Measurements from ENCODE around the gene SERP2. TPM values are rescaled to one million over a fixed set of nuclear protein-coding genes. Genes with fewer than 3 reads are reported as not detected.

Gene SERP2
- polyA plus RNA-seq, 3 donors from 2014 or later, result 3.9 to 8.1 (median 4.3) TPM

DNA sequence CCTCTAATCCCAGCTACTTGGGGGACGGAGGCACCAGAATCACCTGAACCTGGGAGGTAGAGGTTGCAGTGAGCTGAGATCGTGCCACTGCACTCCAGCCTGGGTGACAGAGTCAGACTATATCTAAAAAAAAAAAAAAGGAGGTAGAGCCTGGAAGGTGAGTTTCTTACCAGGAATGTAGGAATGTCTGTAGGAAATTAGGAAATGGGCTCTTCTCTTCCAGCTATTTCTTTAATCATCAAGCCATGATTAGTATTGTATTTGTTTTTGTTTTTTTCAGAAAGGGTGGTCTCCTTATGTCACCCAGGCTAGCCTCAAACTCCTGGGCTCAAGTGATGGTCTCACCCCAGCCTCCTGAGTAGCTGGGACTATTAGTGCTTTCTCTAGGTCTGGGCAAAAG is 26.3 kb upstream of the SERP2 start:
- no peak overlapping the region for H3K27ac Mint-ChIP-seq
- peaks cover 13 to 23% of the 10 kb centered on the region in 2 donors for H3K4me1 Mint-ChIP-seq
- no peak overlapping the region for H3K4me3 Mint-ChIP-seq
- H3K36me3 Mint-ChIP-seq, result no peaks in the 10 kb centered on the region
- no peaks in the 10 kb centered on the region for H3K9me3 Mint-ChIP-seq
- no peak for DNase-seq
- H3K27me3 Mint-ChIP-seq (ENCODE audit: low read depth in 3 of 3), result peaks cover 0 to 2% (median 0%) of the 10 kb centered on the region in 3 donors

DNA sequence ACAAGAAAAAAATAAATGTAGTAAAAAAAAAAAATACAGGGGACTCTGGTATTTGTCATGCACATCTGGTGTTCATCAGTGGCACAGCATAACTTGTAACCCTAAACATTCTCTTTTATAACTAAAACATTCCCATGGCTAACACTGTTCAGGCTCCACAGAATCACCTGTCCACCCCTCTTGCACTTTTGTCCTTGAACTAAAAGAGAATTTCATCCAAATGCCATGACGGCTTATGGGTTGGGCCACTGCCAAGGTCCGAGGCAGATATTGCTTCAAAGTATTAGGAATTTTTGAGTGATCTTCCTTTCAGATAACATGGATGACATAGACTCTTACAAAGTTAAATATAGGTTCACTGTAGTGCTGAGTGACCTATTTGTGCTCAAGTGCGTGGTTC is 25.7 kb upstream of the SERP2 start:
- no peak for DNase-seq
- H3K4me3 Mint-ChIP-seq, result no peak overlapping the region
- no peaks in the 10 kb centered on the region for H3K36me3 Mint-ChIP-seq
- no peaks in the 10 kb centered on the region for H3K9me3 Mint-ChIP-seq
- H3K27me3 Mint-ChIP-seq (ENCODE audit: low read depth in 3 of 3), result peaks cover 3 to 4% (median 4%) of the 10 kb centered on the region in 3 donors
- H3K27ac Mint-ChIP-seq, result no peak overlapping the region
- peaks cover 19 to 29% of the 10 kb centered on the region in 2 donors for H3K4me1 Mint-ChIP-seq

DNA sequence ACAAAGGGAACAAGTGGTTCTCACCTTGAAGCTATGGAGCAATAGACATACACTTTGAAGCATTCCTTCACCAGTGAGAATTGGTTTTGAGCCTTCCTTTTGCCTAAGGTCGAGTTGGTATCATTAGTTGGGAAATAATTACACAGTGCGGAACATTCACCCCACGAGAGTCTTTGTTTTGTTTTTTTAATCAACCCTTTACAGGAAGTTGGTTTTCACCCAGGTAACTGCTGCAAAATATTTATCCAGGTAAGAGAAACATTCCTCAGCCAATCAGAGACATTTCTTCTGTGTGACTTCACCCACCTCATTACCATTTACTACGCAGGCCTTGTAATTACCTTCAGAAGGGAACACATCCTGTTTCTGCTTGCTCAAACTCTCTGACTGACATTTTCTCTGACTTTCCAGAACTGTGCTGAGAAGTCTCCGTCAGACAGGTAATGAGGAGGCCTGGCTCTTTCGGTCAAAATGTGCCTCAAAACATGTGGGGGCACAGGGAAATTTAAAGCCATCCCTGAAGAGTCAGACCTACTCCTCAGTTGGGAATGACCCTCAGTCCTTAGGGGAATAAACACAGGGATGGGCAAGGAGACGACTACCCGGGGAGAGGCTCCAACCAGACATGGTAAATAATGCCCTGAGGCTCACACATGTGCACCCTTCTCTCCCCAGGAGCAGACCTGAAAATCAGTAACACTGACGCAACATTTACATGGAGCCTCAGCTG is 22.7 kb upstream of the SERP2 start:
- peak overlapping the region in 5 of 6 donors; percentile 68 to 98 (median 90) for H3K27ac Mint-ChIP-seq
- peak overlapping the region in 1 of 5 donors; percentile 52 for H3K4me3 Mint-ChIP-seq
- H3K36me3 Mint-ChIP-seq, result no peaks in the 10 kb centered on the region
- DNase-seq, result no peak
- no peaks in the 10 kb centered on the region for H3K9me3 Mint-ChIP-seq
- H3K27me3 Mint-ChIP-seq (ENCODE audit: low read depth in 3 of 3), result peaks cover 5 to 7% (median 6%) of the 10 kb centered on the region in 3 donors
- H3K4me1 Mint-ChIP-seq, result peaks cover 32 to 45% of the 10 kb centered on the region in 2 donors

DNA sequence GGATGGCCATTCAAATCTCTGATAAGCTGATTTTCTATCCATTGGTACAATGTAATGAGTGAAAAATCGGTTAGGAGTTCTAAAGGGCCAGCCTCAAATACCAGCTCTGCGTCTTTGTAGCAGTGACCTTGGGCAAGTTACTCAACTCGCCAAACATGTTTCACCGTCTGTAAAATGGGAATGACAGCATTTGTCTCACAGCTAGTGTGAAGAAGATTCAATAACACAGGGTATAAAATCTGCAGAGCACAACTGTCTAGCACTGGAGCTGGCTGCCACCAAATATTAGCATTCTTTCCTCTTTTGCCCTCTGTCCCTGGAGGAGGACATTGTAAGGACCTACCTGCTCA is 22.1 kb upstream of the SERP2 start:
- no peak for DNase-seq
- H3K4me3 Mint-ChIP-seq, result peak overlapping the region in 2 of 5 donors; percentile 72 to 83
- H3K9me3 Mint-ChIP-seq, result no peaks in the 10 kb centered on the region
- no peaks in the 10 kb centered on the region for H3K36me3 Mint-ChIP-seq
- H3K27me3 Mint-ChIP-seq (ENCODE audit: low read depth in 3 of 3), result peaks cover 5 to 9% (median 6%) of the 10 kb centered on the region in 3 donors
- peaks cover 32 to 45% of the 10 kb centered on the region in 2 donors for H3K4me1 Mint-ChIP-seq
- peak overlapping the region; percentile 60 to 98 (median 86) for H3K27ac Mint-ChIP-seq

DNA sequence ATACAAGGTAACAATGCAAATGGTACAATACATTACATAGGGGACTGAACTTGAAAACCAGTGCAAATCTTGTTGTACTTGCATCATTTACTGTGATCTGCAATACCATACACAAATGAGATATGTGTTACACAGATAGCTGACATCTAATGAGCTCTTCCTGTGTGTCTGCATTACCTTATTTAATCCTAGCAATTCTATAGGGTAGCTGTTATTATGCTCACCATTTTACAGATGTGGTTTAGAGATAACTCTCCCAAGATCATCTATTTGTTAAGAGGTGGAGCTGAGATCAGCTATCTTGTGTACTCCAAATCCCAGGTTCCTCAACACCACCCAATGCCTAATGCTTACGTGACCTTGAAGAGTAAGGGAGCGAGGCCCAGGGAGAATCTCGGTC is 21.4 kb upstream of the SERP2 start:
- H3K4me1 Mint-ChIP-seq, result peaks cover 32 to 45% of the 10 kb centered on the region in 2 donors
- H3K9me3 Mint-ChIP-seq, result no peaks in the 10 kb centered on the region
- DNase-seq, result peak in 1 of 3 donors; percentile 52
- peak overlapping the region; percentile 79 to 98 (median 86) for H3K27ac Mint-ChIP-seq
- H3K27me3 Mint-ChIP-seq (ENCODE audit: low read depth in 3 of 3), result peaks cover 6 to 9% (median 9%) of the 10 kb centered on the region in 3 donors
- H3K4me3 Mint-ChIP-seq, result peak overlapping the region; percentile 46 to 83 (median 72)
- H3K36me3 Mint-ChIP-seq, result no peaks in the 10 kb centered on the region

DNA sequence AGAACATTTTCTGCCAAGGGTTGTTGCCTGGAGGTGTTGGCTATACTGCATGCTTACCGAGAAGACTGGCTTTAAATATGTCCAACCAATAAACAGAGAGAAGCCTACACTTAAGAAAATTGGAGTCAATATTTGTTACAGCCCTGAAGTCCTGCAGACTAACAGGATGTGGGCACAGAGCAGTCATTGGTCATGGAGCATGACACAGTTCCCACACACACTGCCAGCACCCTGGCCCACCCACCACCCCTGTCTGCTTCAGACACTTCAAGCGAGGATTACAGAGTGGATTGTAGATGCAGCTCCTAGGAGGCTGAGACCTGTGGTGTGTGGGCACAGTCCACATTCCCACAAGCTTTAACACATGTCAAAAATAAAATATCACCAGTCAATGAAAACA is 21.0 kb upstream of the SERP2 start:
- peak overlapping the region; percentile 79 to 98 (median 86) for H3K27ac Mint-ChIP-seq
- peaks cover 32 to 45% of the 10 kb centered on the region in 2 donors for H3K4me1 Mint-ChIP-seq
- DNase-seq, result peak; percentile 68 to 78 (median 75)
- H3K27me3 Mint-ChIP-seq (ENCODE audit: low read depth in 3 of 3), result peaks cover 6 to 9% (median 9%) of the 10 kb centered on the region in 3 donors
- H3K36me3 Mint-ChIP-seq, result no peaks in the 10 kb centered on the region
- H3K9me3 Mint-ChIP-seq, result no peaks in the 10 kb centered on the region
- H3K4me3 Mint-ChIP-seq, result peak overlapping the region; percentile 46 to 83 (median 72)

DNA sequence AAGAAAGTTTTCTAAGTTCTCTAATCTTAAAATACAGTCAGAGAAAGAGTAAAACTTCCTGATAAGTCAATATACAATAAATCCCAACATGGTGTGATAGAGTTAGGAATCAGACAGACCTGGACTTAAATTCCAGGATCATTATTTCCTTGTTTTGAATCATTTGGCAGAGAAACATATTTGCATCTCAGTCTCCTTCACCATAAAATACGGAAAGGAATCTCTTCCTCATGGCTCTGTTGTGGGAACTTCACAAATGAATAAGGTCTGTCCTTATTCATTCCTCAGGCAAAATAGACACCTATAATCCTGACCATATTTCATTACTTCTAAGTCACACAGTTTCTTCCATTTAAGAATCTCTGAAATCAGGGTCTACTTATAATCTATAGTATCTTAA is 19.3 kb upstream of the SERP2 start:
- H3K27me3 Mint-ChIP-seq (ENCODE audit: low read depth in 3 of 3), result peaks cover 6 to 11% (median 9%) of the 10 kb centered on the region in 3 donors
- H3K36me3 Mint-ChIP-seq, result no peaks in the 10 kb centered on the region
- no peak for DNase-seq
- H3K4me3 Mint-ChIP-seq, result no peak overlapping the region
- no peaks in the 10 kb centered on the region for H3K9me3 Mint-ChIP-seq
- peak overlapping the region in 2 of 6 donors; percentile 51 to 82 for H3K27ac Mint-ChIP-seq
- H3K4me1 Mint-ChIP-seq, result peaks cover 32 to 45% of the 10 kb centered on the region in 2 donors

DNA sequence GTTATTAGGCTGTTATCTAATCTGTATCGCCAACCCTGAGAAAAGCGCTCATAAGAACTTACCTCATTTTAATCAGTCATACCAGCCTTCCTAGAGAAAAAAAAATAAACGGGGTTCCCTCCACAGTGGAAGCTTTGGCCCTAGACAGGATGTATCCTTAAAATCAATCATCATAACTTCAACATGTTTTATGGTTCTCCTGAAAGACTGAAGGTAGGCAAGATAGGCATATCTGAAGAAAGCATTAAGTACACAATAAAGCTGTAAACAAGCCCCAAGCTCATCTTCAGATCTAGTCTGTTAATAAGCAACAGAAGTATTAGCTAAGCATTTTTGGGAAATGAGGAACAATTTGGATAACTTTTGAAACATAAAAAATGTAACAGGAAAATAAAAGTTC is 18.7 kb upstream of the SERP2 start:
- peaks cover 6 to 11% (median 9%) of the 10 kb centered on the region in 3 donors for H3K27me3 Mint-ChIP-seq (ENCODE audit: low read depth in 3 of 3)
- H3K4me3 Mint-ChIP-seq, result no peak overlapping the region
- peaks cover 32 to 45% of the 10 kb centered on the region in 2 donors for H3K4me1 Mint-ChIP-seq
- H3K27ac Mint-ChIP-seq, result peak overlapping the region in 1 of 6 donors; percentile 82
- DNase-seq, result no peak
- H3K9me3 Mint-ChIP-seq, result no peaks in the 10 kb centered on the region
- no peaks in the 10 kb centered on the region for H3K36me3 Mint-ChIP-seq

DNA sequence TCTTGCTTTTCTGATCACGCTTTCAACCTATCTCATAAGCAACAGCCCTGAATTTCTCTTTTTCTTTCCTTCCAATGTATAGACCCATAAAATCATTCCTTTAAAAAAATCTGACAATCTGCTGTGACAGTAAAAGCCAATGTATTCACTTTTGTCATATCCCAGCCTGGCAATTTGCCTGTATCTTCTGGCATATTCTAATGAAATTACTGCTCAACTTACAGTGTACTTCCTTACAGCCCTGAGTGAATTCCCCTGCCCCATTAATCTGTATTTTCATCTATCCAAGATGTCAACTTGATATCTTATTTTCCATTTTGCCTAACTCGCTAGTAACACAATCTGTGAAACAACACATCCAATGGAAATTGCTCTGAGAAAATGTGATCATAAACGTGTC is 18.0 kb upstream of the SERP2 start:
- Mint-ChIP-seq H3K27me3 (ENCODE audit: low read depth in 3 of 3) (peaks cover 6 to 11% (median 9%) of the 10 kb centered on the region in 3 donors), H3K9me3 (no peaks in the 10 kb centered on the region), H3K36me3 (no peaks in the 10 kb centered on the region), H3K27ac (peak overlapping the region in 1 of 6 donors; percentile 66), H3K4me1 (peaks cover 32 to 40% of the 10 kb centered on the region in 2 donors), H3K4me3 (no peak overlapping the region)
- DNase-seq, result no peak

DNA sequence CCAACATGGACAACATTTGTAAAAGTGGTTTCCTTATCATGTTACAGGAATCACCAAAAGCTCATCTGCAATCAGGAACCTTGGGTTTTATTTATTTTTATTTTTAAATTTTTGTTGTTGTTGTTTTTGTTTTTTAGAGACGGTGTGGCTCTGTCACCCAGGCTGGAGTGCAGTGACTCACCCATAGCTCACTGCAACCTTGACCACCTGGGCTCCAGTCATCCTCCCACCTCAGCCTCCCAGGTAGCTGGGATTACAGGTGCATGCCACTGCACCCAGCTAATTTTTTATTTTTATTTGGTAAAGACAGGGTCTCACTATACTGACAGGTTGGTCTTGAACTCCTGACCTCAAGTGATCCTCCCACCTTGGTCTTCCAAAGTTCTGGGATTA is 13.6 kb upstream of the SERP2 start:
- no peaks in the 10 kb centered on the region for H3K36me3 Mint-ChIP-seq
- H3K4me1 Mint-ChIP-seq, result no peaks in the 10 kb centered on the region
- no peak overlapping the region for H3K4me3 Mint-ChIP-seq
- DNase-seq, result no peak
- no peak overlapping the region for H3K27ac Mint-ChIP-seq
- H3K9me3 Mint-ChIP-seq, result no peaks in the 10 kb centered on the region
- H3K27me3 Mint-ChIP-seq (ENCODE audit: low read depth in 3 of 3), result peaks cover 0 to 7% (median 4%) of the 10 kb centered on the region in 3 donors

DNA sequence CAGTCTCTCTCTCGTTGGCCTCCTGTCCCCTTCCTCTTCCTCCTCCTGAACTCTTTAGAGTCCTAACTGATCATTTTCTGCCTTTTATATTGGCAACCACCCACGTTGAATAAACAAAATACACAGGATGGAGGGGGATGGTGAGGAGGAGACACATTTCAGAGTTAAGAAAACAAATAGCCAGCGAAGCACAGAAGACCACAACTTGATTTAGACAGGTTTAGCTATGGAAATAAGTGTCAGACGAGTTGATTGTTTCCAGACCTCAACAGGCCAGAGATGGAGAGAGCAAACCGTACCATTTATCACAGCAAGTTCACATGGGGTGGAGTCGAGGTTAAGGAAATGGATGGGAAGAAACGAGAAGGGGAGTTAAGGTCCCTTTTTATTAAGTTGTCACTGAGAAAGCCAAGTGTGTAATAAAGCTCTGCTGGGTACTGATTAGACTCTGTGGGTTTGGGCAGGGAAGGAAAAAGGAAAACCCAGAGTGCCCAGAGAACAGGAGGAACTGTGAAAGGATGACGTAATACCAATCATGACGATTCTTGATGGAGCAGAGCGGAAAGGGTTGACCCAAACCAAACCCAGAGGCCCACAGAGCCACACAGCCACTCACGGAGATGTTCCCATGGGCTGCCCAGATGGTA is 11.1 kb upstream of the SERP2 start:
- no peak overlapping the region for H3K27ac Mint-ChIP-seq
- DNase-seq, result no peak
- no peak overlapping the region for H3K4me3 Mint-ChIP-seq
- no peaks in the 10 kb centered on the region for H3K36me3 Mint-ChIP-seq
- H3K9me3 Mint-ChIP-seq, result no peaks in the 10 kb centered on the region
- H3K27me3 Mint-ChIP-seq (ENCODE audit: low read depth in 3 of 3), result peaks cover 0 to 4% (median 2%) of the 10 kb centered on the region in 3 donors
- H3K4me1 Mint-ChIP-seq, result no peaks in the 10 kb centered on the region

DNA sequence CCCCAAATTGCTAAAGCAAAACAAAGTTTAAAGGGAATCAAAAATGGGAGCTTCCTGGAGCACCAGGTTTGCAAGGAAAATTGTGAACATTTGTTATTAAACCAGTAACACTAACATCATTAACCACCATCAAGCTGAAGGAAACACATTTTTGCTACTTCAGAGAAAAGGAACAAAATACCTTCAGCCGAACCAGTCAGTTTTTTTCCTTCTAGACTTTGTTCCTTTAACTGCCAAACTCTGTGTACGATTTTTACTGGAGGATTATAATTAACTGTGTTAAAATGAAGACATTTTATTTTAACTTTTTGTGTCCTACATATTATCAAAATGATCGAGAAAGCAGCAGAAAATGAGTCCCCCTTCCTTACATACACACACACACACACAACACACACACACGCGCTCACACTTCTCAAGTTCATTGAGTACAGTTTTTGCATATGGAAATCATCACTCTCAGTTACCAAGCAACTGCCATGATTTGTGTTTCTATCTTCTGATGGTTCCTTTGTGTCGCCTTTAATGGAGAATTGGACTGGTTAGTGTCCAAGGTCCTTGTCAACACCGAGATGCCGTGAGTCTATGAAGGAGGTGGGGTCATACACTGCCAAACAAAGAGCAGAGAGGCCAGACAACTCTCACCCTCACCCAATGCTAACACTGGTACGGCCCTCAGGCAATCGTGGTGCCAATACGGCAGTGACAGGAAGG is 9.8 kb upstream of the SERP2 start:
- H3K4me3 Mint-ChIP-seq, result no peak overlapping the region
- no peaks in the 10 kb centered on the region for H3K36me3 Mint-ChIP-seq
- H3K9me3 Mint-ChIP-seq, result no peaks in the 10 kb centered on the region
- peaks cover 0 to 9% of the 10 kb centered on the region in 2 donors for H3K4me1 Mint-ChIP-seq
- no peak overlapping the region for H3K27ac Mint-ChIP-seq
- H3K27me3 Mint-ChIP-seq (ENCODE audit: low read depth in 3 of 3), result peaks cover 0 to 5% (median 4%) of the 10 kb centered on the region in 3 donors
- no peak for DNase-seq

DNA sequence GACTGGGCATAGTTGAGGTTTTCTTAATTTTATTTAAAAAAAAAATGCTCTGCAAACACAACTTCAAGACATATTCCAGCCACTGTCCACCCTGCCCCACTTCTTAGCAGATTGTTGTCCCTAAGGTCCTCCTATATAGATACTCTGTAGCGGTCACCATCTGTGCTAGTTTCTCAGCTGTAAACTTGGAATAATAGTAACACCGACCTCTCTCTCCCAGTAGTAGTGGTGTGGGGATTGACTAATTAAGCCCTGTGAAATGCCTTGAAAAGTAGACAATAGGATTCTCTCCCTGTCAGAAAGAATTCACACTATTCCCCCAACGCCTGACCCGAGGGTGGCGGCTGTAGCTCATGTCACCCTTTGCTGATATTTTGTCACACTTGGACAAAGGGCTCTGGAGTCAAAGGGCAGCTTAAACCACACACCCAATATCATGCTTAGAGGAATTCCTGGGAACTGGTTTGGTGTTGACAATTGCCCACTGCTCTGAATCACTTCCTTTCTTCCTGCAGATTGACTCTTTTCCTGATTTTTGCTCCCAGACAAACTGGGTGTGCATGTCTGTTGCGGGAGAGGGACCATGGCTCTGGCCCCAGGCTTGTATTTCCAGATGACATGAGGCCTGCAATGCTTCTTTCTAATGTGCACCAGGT is 9.2 kb upstream of the SERP2 start:
- peaks cover 0 to 4% (median 3%) of the 10 kb centered on the region in 3 donors for H3K27me3 Mint-ChIP-seq (ENCODE audit: low read depth in 3 of 3)
- peaks cover 4 to 16% of the 10 kb centered on the region in 2 donors for H3K4me1 Mint-ChIP-seq
- no peaks in the 10 kb centered on the region for H3K9me3 Mint-ChIP-seq
- H3K27ac Mint-ChIP-seq, result no peak overlapping the region
- H3K4me3 Mint-ChIP-seq, result no peak overlapping the region
- no peaks in the 10 kb centered on the region for H3K36me3 Mint-ChIP-seq
- no peak for DNase-seq

Measured in immature natural killer cell (primary cell).